ENCODE results near the gene TPTE2. TPM values are rescaled to one million over a fixed set of nuclear protein-coding genes. Genes with fewer than 3 reads are reported as not detected.

The TPTE2 gene
- total and polyA plus RNA-seq, 10 of the 15 experiments (the other 5 are each of a cell fraction or from before 2014, with no cell fraction given): 0.31 to 1.9 (median 1.2) TPM

DNA sequence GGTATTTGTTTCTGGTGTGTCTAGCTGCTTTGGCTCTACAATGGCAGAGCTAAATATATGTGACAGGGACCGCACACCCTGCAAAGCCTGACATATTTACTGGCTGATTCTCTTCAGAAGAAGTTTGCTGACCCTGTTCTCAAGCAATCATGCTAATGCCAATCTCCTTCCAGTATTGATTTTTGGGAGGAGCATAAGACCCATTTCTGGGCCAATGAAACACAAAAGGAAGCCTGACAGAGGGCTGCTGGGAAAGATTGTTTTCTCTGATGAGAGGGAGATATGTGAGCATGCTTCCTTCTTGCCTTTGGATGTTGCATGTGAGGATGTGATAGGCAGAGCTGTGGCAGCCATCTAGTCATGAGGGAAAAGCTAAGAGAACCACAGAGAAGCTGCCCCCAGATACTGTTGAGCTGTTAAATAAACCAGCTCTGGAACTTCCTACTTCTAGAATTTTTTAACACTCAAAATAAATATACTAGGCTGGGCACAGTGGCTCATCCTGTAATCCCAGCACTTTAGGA lies 31.4 kb upstream of the TPTE2 start:
- BruUV-seq (replicated peaks): no TSS peak
- Histone ChIP-seq H3K27me3 (replicated peaks in 1 of 2; ENCODE audit: control insufficient read depth in 2 of 2, insufficient read depth in 2 of 2, low read length in 1 of 2) (no peaks in the 10 kb centered on the region), H3K4me2 (ENCODE audit: control insufficient read depth, insufficient read depth) (no peak overlapping the region), H3K27ac (ENCODE audit: control insufficient read depth, insufficient read depth) (no peak overlapping the region), H3K9ac (ENCODE audit: control insufficient read depth, insufficient read depth, low read length) (no peak overlapping the region), H3K4me3 (no peak overlapping the region), H2AFZ (ENCODE audit: control insufficient read depth, low read depth, low read length) (no peak overlapping the region), H4K20me1 (ENCODE audit: control insufficient read depth, insufficient read depth) (no peaks in the 10 kb centered on the region), H3K9me3 (replicated peaks; ENCODE audit: control insufficient read depth, insufficient read depth, low read length) (no peaks in the 10 kb centered on the region), H3K36me3 (ENCODE audit: control insufficient read depth in 2 of 2, insufficient read depth in 2 of 2, low read length in 1 of 2) (no peaks in the 10 kb centered on the region), H3K79me2 (ENCODE audit: control insufficient read depth, insufficient read depth, low read length) (no peaks in the 10 kb centered on the region), H3K4me1 (ENCODE audit: control insufficient read depth, insufficient read depth, low read length) (peaks cover 6% of the 10 kb centered on the region)
- DNase-seq (ENCODE audit: low read depth, low spot score) (no peak), ATAC-seq (no peak), FAIRE-seq (no peak)
- 95% methylated on average over 1 of the region's 1 CpG for WGBS (ENCODE audit: insufficient coverage, insufficient replicate concordance, low lambda C conversion rate, missing lambda C conversion rate)
- ChIA-PET SMC1A (ENCODE audit: uncharacterized antibody, unreplicated experiment) (interaction anchor here (0.6 kb wide), 1 partner anchor 174 kb away, joined by 3 read pairs; no protein-coding TSS in a partner anchor), POLR2A (interaction anchor here (0.6 kb wide), 1 partner anchor 192 kb away, joined by 4 read pairs; no protein-coding TSS in a partner anchor), CTCF (interaction anchor here (0.6 to 1.4 kb wide), 4 partner anchors 10 to 381 kb away, joined by 3 to 4 read pairs (median 3); no protein-coding TSS in a partner anchor), RAD21 (ENCODE audit: unreplicated experiment) (interaction anchor here (0.9 kb wide), 1 partner anchor 25 kb away, joined by 4 read pairs; no protein-coding TSS in a partner anchor)
- in situ Hi-C loops (cut with MboI): no loop called here
- TF ChIP-seq, protein P1, sequence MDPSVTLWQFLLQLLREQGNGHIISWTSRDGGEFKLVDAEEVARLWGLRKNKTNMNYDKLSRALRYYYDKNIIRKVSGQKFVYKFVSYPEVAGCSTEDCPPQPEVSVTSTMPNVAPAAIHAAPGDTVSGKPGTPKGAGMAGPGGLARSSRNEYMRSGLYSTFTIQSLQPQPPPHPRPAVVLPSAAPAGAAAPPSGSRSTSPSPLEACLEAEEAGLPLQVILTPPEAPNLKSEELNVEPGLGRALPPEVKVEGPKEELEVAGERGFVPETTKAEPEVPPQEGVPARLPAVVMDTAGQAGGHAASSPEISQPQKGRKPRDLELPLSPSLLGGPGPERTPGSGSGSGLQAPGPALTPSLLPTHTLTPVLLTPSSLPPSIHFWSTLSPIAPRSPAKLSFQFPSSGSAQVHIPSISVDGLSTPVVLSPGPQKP (IDR thresholded peaks at IDR 0.05; ENCODE audit: low read depth, low read length): no peak
- TF ChIP-seq SMAD5 (IDR thresholded peaks at IDR 0.05; ENCODE audit: low read depth): no peak
- no peak for TF ChIP-seq PBX3 (IDR thresholded peaks at IDR 0.05; ENCODE audit: insufficient replicate concordance, low read depth, low read length)
- no peak for TF ChIP-seq TBL1XR1 (IDR thresholded peaks at IDR 0.05; ENCODE audit: low read depth, low read length)
- no peak for TF ChIP-seq RB1 (IDR thresholded peaks at IDR 0.05; ENCODE audit: borderline replicate concordance)
- intact Hi-C loops (cut with micrococcal nuclease; ENCODE audit: unreplicated experiment): no loop called here
